Keratinocyte (primary cell): ENCODE data around the gene GABRB2. TPM values are rescaled to one million over a fixed set of nuclear protein-coding genes. Genes with fewer than 3 reads are reported as not detected.

ENCODE experiments used
- DNase-seq: peaks from one replicate; pipeline ENCODE4 v3.0.0-alpha.2; 2011; ENCODE audit warnings: low read depth, missing footprints, low spot score
- FAIRE-seq: peaks from 2 replicates; lab custom pipeline; 2011; peaks lifted over from hg19 to GRCh38; lab: Jason Lieb, UNC
- H2AFZ ChIP-seq: 2 replicates; pipeline ENCODE4 v1.6.0; 2012; ENCODE audit warnings: low read length, control low read depth, inconsistent platforms; ENCODE audit not compliant: control insufficient read depth
- H3K27ac ChIP-seq: 2 replicates; pipeline ENCODE4 v1.5.1; 2011; ENCODE audit warnings: low read length; ENCODE audit not compliant: control insufficient read depth, insufficient read depth
- H3K27me3 ChIP-seq: 3 replicates; pipeline ENCODE4 v1.6.0; 2011; ENCODE audit warnings: low read length; ENCODE audit not compliant: control insufficient read depth, insufficient read depth; ENCODE audit errors: extremely low read depth
- H3K36me3 ChIP-seq, 2 experiments: 2 replicates in 1 of 2; 3 replicates in 1 of 2; pipeline ENCODE4 v1.5.1; 2011; ENCODE audit warnings: low read length in 2 of 2, mild to moderate bottlenecking in 1 of 2; ENCODE audit not compliant: control insufficient read depth in 2 of 2, insufficient read depth in 2 of 2; ENCODE audit errors: extremely low read depth in 1 of 2
- H3K4me1 ChIP-seq: 3 replicates; pipeline ENCODE4 v1.5.1; 2011; ENCODE audit warnings: low read length; ENCODE audit not compliant: control insufficient read depth, insufficient read depth; ENCODE audit errors: extremely low read depth
- H3K4me2 ChIP-seq: 3 replicates; pipeline ENCODE4 v1.6.0; 2011; ENCODE audit warnings: low read depth, low read length; ENCODE audit not compliant: control insufficient read depth, insufficient read depth; ENCODE audit errors: extremely low read depth
- H3K4me3 ChIP-seq, 3 experiments: fragments of 200-600 bp in 1 of 3; sonication (generic) in 1 of 3; 2 replicates in 2 of 3; 3 replicates in 1 of 3; pipeline ENCODE4 v1.5.1; 2011 to 2016; ENCODE audit warnings: low read length in 3 of 3, mild to moderate bottlenecking in 3 of 3, control low read depth in 2 of 3, inconsistent platforms in 1 of 3, low read depth in 1 of 3, mixed read lengths in 1 of 3, mixed run types in 1 of 3, moderate library complexity in 1 of 3; ENCODE audit not compliant: control insufficient read depth in 2 of 3, insufficient read depth in 2 of 3; ENCODE audit errors: extremely low read depth in 1 of 3
- H3K79me2 ChIP-seq: 2 replicates; pipeline ENCODE4 v1.6.0; 2012; ENCODE audit warnings: low read length; ENCODE audit not compliant: control insufficient read depth, insufficient read depth
- H3K9ac ChIP-seq: 3 replicates; pipeline ENCODE4 v1.6.0; 2011; ENCODE audit warnings: low read length; ENCODE audit not compliant: control insufficient read depth, insufficient read depth; ENCODE audit errors: extremely low read depth
- H3K9me1 ChIP-seq: 3 replicates; pipeline ENCODE4 v1.6.0; 2011; ENCODE audit warnings: low read length; ENCODE audit not compliant: control insufficient read depth, insufficient read depth; ENCODE audit errors: extremely low read depth
- H3K9me3 ChIP-seq: 2 replicates; pipeline ENCODE4 v1.5.1; 2012; ENCODE audit warnings: low read depth, low read length; ENCODE audit not compliant: control insufficient read depth
- H4K20me1 ChIP-seq: 3 replicates; pipeline ENCODE4 v1.6.0; 2011; ENCODE audit warnings: low read length; ENCODE audit not compliant: control insufficient read depth, insufficient read depth; ENCODE audit errors: extremely low read depth
- EZH2 ChIP-seq: IDR thresholded peaks from one replicate; pipeline ENCODE4 v1.6.1; 2012; ENCODE audit warnings: inconsistent platforms, mild to moderate bottlenecking, low read length, moderate library complexity
- dilution Hi-C: fragments of 300-500 bp; cut with MboI; formaldehyde crosslinking; loops from one replicate; pipeline ENCODE4 v1.7.0; 2020; ENCODE audit warnings: low sequenced_read_pairs; ENCODE audit not compliant: extremely low pct_ligation_motif_present
- polyA plus RNA-seq, 5 experiments: library from polyadenylated mRNA; depleted of rRNA in 3 of 5; stranded (reverse) in 3 of 5; stranded (forward) in 1 of 5; unstranded in 1 of 5; fragments of >200 nt; gene quantifications; 1 replicate in 1 of 5; 2 replicates in 3 of 5; 3 replicates in 1 of 5; pipeline versions ENCODE4 v1.2.1 to v1.2.3, GENCODE V29; 2011 to 2012; ENCODE audit warnings: missing spikeins in 2 of 5, low read depth in 1 of 5, low replicate concordance in 1 of 5
- TF ChIP-seq, protein P1 (sequence below), 3 experiments: IDR thresholded peaks in 1 of 3; conservative IDR thresholded peaks in 1 of 3; optimal IDR thresholded peaks in 1 of 3; 2 replicates in 2 of 3; 3 replicates in 1 of 3; pipeline versions ENCODE3 to v1.5.1; 2011; ENCODE audit warnings: low read length in 3 of 3, mild to moderate bottlenecking in 3 of 3, moderate library complexity in 2 of 3, control low read depth in 1 of 3, inconsistent platforms in 1 of 3; ENCODE audit not compliant: insufficient read depth in 2 of 3; ENCODE audit errors: extremely low read depth in 1 of 3

Gene GABRB2
- polyA plus RNA-seq, 1 donor (not counting 4 experiments of a cell fraction or from before 2014, with no cell fraction given) = not detected

DNA sequence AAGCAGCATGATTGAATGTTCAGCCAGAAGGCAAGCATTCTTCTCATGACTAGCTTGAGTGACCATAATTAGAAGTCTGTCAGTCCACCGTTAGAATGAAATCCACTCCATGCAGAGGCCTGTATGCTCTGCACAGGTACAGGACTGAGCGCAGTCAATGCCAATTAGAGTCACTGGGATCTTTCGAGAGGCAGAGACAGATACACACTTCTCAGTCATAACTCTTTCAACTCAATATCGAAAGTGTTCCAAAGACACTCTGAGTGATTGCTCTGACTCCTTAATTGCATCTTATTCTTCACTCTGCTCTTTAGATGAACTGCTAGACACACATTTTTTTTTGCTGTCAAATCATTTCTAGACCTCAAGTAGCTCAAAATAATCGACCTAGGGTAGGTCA is 203.6 kb downstream of the GABRB2 start:
- Histone ChIP-seq H3K27ac (no peak overlapping the region), H2AFZ (no peak overlapping the region), H3K4me1 (no peaks in the 10 kb centered on the region), H3K9ac (no peak overlapping the region), H3K36me3 (no peaks in the 10 kb centered on the region), H3K9me3 (no peaks in the 10 kb centered on the region), H3K79me2 (no peaks in the 10 kb centered on the region), H3K9me1 (no peaks in the 10 kb centered on the region), H3K4me3 (no peak overlapping the region), H3K27me3 (no peaks in the 10 kb centered on the region), H4K20me1 (no peaks in the 10 kb centered on the region), H3K4me2 (no peak overlapping the region)
- DNase-seq (no peak), FAIRE-seq (no peak)
- dilution Hi-C loops = no loop called here
- TF ChIP-seq, protein P1, sequence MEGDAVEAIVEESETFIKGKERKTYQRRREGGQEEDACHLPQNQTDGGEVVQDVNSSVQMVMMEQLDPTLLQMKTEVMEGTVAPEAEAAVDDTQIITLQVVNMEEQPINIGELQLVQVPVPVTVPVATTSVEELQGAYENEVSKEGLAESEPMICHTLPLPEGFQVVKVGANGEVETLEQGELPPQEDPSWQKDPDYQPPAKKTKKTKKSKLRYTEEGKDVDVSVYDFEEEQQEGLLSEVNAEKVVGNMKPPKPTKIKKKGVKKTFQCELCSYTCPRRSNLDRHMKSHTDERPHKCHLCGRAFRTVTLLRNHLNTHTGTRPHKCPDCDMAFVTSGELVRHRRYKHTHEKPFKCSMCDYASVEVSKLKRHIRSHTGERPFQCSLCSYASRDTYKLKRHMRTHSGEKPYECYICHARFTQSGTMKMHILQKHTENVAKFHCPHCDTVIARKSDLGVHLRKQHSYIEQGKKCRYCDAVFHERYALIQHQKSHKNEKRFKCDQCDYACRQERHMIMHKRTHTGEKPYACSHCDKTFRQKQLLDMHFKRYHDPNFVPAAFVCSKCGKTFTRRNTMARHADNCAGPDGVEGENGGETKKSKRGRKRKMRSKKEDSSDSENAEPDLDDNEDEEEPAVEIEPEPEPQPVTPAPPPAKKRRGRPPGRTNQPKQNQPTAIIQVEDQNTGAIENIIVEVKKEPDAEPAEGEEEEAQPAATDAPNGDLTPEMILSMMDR (optimal IDR thresholded peaks at IDR 0.05 in 1 of 3, IDR thresholded peaks at IDR 0.05 in 1 of 3, conservative IDR thresholded peaks at IDR 0.05 in 1 of 3; ENCODE audit: extremely low read depth in 1 of 3, insufficient read depth in 2 of 3, low read length in 3 of 3) = no peak
- no peak for TF ChIP-seq EZH2

DNA sequence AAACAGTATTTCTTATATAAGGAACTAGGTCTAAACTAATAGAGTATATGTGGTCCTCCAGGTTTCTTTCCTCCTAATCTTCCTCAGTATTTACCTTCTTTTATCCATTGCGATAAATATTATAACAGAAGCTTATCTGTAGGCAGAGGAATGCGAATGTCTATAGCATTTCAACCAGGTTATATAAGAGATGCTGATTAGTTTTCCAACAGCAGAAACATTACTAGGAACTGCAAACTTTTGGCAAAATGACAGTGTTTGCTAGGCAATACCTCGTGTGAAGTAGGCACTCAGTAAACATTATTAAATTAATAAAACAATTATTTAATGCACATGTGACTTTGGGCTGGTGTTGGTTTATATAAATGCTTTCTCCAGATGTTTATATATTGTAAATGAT is 206.5 kb downstream of the GABRB2 start:
- Histone ChIP-seq H3K9me1 (no peaks in the 10 kb centered on the region), H3K36me3 (no peaks in the 10 kb centered on the region), H3K27me3 (no peaks in the 10 kb centered on the region), H3K9me3 (no peaks in the 10 kb centered on the region), H3K4me2 (no peak overlapping the region), H2AFZ (no peak overlapping the region), H3K79me2 (no peaks in the 10 kb centered on the region), H4K20me1 (no peaks in the 10 kb centered on the region), H3K4me3 (no peak overlapping the region), H3K27ac (no peak overlapping the region), H3K9ac (no peak overlapping the region), H3K4me1 (no peaks in the 10 kb centered on the region)
- dilution Hi-C loops = no loop called here
- TF ChIP-seq EZH2 = no peak
- no peak for DNase-seq
- no peak for FAIRE-seq

DNA sequence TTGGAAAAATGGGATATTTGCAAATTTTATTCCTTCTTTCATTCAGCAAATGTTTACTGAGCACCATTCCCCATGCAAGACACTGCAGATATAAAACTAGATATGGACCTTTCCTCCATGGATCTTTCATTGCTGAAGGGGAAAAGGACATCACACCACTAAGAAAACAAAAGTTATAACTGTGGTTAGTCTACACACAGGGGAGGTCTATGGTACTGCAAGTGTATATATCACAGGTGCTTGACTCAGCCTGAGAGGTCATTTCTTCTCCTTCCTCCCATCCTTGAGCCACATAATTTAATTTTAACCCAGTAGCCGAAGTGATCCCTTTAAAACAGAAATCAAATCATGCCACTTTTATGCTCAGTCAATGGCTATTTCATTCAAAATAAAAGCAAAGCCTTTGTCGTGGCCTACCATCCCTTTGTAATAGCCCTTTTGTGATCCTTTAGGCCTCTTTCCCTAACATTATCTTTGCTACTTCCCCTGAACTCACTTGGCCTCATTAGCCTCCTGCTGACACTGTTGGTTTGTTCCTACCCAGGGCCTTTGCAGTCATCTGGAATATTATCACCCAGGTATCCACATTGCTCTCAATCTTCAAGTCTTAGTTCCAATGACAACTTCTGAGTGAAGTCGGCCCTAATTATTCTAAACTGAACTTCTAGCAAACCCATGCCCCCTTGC is 213.2 kb downstream of the GABRB2 start:
- dilution Hi-C loops = no loop called here
- H3K4me1 ChIP-seq = no peaks in the 10 kb centered on the region
- no peaks in the 10 kb centered on the region for H3K36me3 ChIP-seq
- no peaks in the 10 kb centered on the region for H3K9me1 ChIP-seq
- DNase-seq (no peak), FAIRE-seq (no peak)
- H3K27me3 ChIP-seq = no peaks in the 10 kb centered on the region
- H3K9me3 ChIP-seq = no peaks in the 10 kb centered on the region
- H2AFZ ChIP-seq = no peak overlapping the region
- H3K27ac ChIP-seq = no peak overlapping the region
- H3K79me2 ChIP-seq = no peaks in the 10 kb centered on the region
- TF ChIP-seq, protein P1 (optimal IDR thresholded peaks at IDR 0.05 in 1 of 3, IDR thresholded peaks at IDR 0.05 in 1 of 3, conservative IDR thresholded peaks at IDR 0.05 in 1 of 3; ENCODE audit: extremely low read depth in 1 of 3, insufficient read depth in 2 of 3, low read length in 3 of 3) = no peak
- no peak for TF ChIP-seq EZH2
- no peak overlapping the region for H3K4me2 ChIP-seq
- no peak overlapping the region for H3K4me3 ChIP-seq
- H3K9ac ChIP-seq = no peak overlapping the region
- H4K20me1 ChIP-seq = no peaks in the 10 kb centered on the region
